T-helper 1 cell treated with Interleukin-12 subunit alpha and Interleukin-12 subunit beta and Interleukin-4 antibody, amounts not matched to agents 30 μg/mL and 1 μg/mL, for 36 hours (primary cell): ENCODE results near the gene STARD5.
"Not testable (repeated sequence)": the region's sequence is repeated elsewhere in the genome, so short reads cannot be mapped to it uniquely, and the experiment has no call there.

ENCODE experiments used
- H3K27ac Mint-ChIP-seq: one replicate; pipeline ENCODE4 v1.8.0; 2021; ENCODE audit warnings: mild to moderate bottlenecking, mixed read lengths
- H3K27me3 Mint-ChIP-seq: one replicate; pipeline ENCODE4 v1.8.0; 2021; ENCODE audit warnings: low read depth, mixed read lengths
- H3K36me3 Mint-ChIP-seq: one replicate; pipeline ENCODE4 v1.8.0; 2021; ENCODE audit warnings: low read depth, mixed read lengths
- H3K4me1 Mint-ChIP-seq: one replicate; pipeline ENCODE4 v1.8.0; 2021; ENCODE audit warnings: low read depth, mixed read lengths
- H3K4me3 Mint-ChIP-seq: one replicate; pipeline ENCODE4 v1.8.0; 2021; ENCODE audit warnings: mild to moderate bottlenecking, moderate library complexity, mixed read lengths
- H3K9me3 Mint-ChIP-seq: one replicate; pipeline ENCODE4 v1.8.0; 2021; ENCODE audit warnings: mixed read lengths

The STARD5 gene

DNA sequence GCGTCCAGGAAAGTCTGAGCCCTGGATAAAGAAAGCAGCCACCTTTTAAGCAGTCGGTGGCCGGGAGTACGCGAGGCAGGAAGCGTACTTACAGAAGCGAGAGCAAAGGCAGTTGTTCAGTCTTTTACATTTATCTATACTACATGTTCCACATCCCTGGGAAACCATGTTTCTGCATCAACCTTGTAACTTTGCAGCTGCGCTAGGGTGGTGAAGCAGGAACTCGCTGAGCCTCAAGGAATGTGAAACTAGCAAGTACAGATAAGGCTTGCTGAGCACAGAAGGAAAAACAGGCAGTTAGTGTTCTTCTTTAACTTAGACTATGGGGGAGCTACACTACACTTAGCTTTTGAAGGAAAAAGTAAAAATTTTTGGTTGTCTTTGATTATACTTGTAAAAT lies 7.2 kb upstream of the STARD5 start:
- not testable (repeated sequence) for H3K9me3 Mint-ChIP-seq, H3K36me3 Mint-ChIP-seq, H3K27me3 Mint-ChIP-seq, H3K27ac Mint-ChIP-seq, H3K4me1 Mint-ChIP-seq, H3K4me3 Mint-ChIP-seq

- no peaks in the 10 kb centered on the region for H3K27me3 Mint-ChIP-seq
- H3K9me3 Mint-ChIP-seq = no peaks in the 10 kb centered on the region
- no peak overlapping the region for H3K27ac Mint-ChIP-seq
- no peak overlapping the region for H3K4me3 Mint-ChIP-seq
- H3K4me1 Mint-ChIP-seq = peaks cover 5% of the 10 kb centered on the region
- no peaks in the 10 kb centered on the region for H3K36me3 Mint-ChIP-seq
These were observed 6.6 kb upstream of the STARD5 start for GRCh38 chr15:81330366-81331090.

GRCh38 chr15:81329446-81329845 lies 5.5 kb upstream of the STARD5 start:
- Mint-ChIP-seq H3K36me3 (no peaks in the 10 kb centered on the region), H3K4me1 (peaks cover 10% of the 10 kb centered on the region)

GRCh38 chr15:81327516-81327915 lies 3.6 kb upstream of the STARD5 start:
- Mint-ChIP-seq H3K27me3 (no peaks in the 10 kb centered on the region), H3K4me3 (no peak overlapping the region), H3K4me1 (peaks cover 20% of the 10 kb centered on the region), H3K36me3 (no peaks in the 10 kb centered on the region), H3K9me3 (no peaks in the 10 kb centered on the region), H3K27ac (no peak overlapping the region)

More at GRCh38 chr15:81329446-81329845, 5.5 kb upstream of the STARD5 start:
- no peak overlapping the region for H3K4me3 Mint-ChIP-seq
- no peaks in the 10 kb centered on the region for H3K27me3 Mint-ChIP-seq
- no peaks in the 10 kb centered on the region for H3K9me3 Mint-ChIP-seq
- no peak overlapping the region for H3K27ac Mint-ChIP-seq

GRCh38 chr15:81326466-81327212 lies 2.7 kb upstream of the STARD5 start:
- no peak overlapping the region for H3K27ac Mint-ChIP-seq
- no peaks in the 10 kb centered on the region for H3K36me3 Mint-ChIP-seq
- peaks cover 26% of the 10 kb centered on the region for H3K4me1 Mint-ChIP-seq
- no peaks in the 10 kb centered on the region for H3K27me3 Mint-ChIP-seq
- H3K9me3 Mint-ChIP-seq = no peaks in the 10 kb centered on the region
- no peak overlapping the region for H3K4me3 Mint-ChIP-seq

DNA sequence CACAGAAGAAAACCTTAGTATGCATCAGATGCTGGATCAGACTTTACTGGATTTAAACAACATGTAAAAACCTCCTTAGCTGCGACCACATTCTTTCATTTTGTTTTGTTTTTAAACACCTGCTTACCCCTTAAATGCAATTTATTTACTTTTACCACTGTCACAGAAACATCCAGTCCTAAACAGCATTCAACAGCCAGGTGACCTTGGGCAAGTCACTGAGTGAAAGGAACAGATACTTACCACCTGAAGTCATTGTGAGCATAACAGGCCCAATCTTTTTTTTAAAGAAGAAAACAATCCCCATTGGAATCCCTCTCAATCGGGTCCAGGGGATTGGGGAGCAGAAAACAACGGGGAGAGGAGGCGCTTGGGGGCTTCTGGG lies 390 bp downstream of the STARD5 start:
- Mint-ChIP-seq H3K9me3 (no peaks in the 10 kb centered on the region), H3K36me3 (peaks cover 5% of the 10 kb centered on the region), H3K27ac (peak overlapping the region; percentile 88), H3K27me3 (no peaks in the 10 kb centered on the region), H3K4me1 (peaks cover 22% of the 10 kb centered on the region), H3K4me3 (peak overlapping the region; percentile 98)

GRCh38 chr15:81322676-81323253 lies 1.2 kb downstream of the STARD5 start:
- peaks cover 6% of the 10 kb centered on the region for H3K36me3 Mint-ChIP-seq
- H3K9me3 Mint-ChIP-seq = no peaks in the 10 kb centered on the region
- peak overlapping the region; percentile 73 for H3K4me3 Mint-ChIP-seq
- peak overlapping the region; percentile 43 for H3K27ac Mint-ChIP-seq
- peaks cover 22% of the 10 kb centered on the region for H3K4me1 Mint-ChIP-seq
- H3K27me3 Mint-ChIP-seq = no peaks in the 10 kb centered on the region

- H3K36me3 Mint-ChIP-seq = peaks cover 6% of the 10 kb centered on the region
- H3K27me3 Mint-ChIP-seq = no peaks in the 10 kb centered on the region
- H3K4me1 Mint-ChIP-seq = peaks cover 22% of the 10 kb centered on the region
- H3K9me3 Mint-ChIP-seq = no peaks in the 10 kb centered on the region
- no peak overlapping the region for H3K4me3 Mint-ChIP-seq
- no peak overlapping the region for H3K27ac Mint-ChIP-seq
These were observed 2.3 kb downstream of the STARD5 start for GRCh38 chr15:81321667-81322066.

DNA sequence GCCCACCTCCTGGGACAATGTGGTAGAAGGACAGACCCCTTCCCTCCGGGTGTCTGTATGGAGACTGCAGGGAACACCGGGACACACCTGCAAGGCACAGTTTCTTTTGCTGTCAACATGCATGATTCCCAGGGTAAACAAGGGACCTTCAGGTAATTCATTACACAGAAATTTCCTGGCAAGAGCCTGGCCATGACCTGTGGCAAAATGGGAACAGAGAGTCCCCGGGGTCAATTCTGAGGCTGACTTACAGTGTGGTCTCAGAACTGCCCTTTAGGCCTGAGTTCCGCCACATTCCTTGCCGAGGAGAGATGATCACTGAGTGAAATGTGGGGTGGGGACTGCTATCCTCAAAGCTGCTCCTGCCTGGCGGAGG lies 6.3 kb downstream of the STARD5 start:
- H3K9me3 Mint-ChIP-seq = no peaks in the 10 kb centered on the region
- H3K36me3 Mint-ChIP-seq = peaks cover 20% of the 10 kb centered on the region
- H3K4me1 Mint-ChIP-seq = peaks cover 22% of the 10 kb centered on the region
- no peaks in the 10 kb centered on the region for H3K27me3 Mint-ChIP-seq
- H3K27ac Mint-ChIP-seq = no peak overlapping the region
- H3K4me3 Mint-ChIP-seq = no peak overlapping the region

DNA sequence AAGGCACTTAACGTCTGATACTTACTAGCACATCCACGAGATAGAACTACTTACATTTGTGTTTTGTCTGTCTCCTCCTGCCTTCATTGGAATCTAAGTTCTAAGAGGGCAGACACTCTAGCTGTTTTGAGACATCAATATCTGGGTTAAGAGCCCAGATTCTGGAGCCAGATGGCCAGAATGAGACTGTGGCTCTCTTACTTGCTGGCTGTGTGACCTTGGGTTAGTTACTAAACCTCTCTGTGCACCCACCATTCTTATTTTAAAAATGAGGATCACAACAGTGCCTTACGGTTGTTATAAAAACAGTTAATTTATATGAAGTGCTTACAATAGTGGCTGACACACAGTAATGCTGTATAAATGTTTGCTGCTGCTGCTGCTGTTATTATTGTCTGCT lies 7.7 kb downstream of the STARD5 start:
- Mint-ChIP-seq H3K4me3 (no peak overlapping the region), H3K36me3 (peaks cover 34% of the 10 kb centered on the region), H3K27ac (peak overlapping the region; percentile 49)

DNA sequence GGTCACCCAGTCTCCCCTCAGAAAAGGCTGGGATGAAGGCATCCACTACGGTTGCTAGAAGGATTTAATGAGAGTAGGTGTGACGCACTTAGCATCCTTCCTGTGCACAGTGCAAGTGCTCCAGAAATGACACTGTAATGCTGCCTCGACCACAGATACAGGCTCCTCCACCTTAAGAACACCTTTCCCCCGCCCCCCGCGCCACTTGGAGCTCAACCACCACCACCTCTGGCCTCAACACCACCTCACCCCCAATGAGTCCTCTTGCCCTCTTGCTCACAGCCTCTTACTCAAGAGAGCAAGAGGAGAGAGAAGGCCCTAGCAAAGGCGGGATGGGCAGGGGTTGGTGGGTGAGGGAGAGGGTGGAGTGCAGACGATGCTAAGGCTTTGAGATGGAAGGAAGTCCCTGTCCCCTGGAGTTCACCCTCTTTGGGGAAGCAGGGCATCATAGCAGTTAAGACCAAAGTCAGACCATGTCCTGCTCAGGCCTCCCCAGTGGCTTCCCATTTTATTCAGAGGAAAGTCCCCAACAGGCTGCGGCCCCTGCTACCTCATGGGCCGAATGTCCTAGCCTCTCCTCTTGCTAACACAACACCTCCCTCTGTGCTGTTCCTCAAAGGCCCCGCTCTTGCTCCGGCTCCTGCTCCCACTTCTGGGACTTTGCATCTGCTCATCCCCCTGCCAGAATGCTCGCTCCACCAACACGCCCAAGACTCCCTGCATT lies 8.3 kb downstream of the STARD5 start:
- no peaks in the 10 kb centered on the region for H3K27me3 Mint-ChIP-seq
- H3K27ac Mint-ChIP-seq = peak overlapping the region; percentile 49
- peaks cover 35% of the 10 kb centered on the region for H3K36me3 Mint-ChIP-seq
- no peak overlapping the region for H3K4me3 Mint-ChIP-seq
- H3K9me3 Mint-ChIP-seq = no peaks in the 10 kb centered on the region
- peaks cover 31% of the 10 kb centered on the region for H3K4me1 Mint-ChIP-seq

More for the DNA sequence above, 7.7 kb downstream of the STARD5 start:
- Mint-ChIP-seq H3K4me1 (peaks cover 27% of the 10 kb centered on the region), H3K27me3 (no peaks in the 10 kb centered on the region), H3K9me3 (no peaks in the 10 kb centered on the region)

DNA sequence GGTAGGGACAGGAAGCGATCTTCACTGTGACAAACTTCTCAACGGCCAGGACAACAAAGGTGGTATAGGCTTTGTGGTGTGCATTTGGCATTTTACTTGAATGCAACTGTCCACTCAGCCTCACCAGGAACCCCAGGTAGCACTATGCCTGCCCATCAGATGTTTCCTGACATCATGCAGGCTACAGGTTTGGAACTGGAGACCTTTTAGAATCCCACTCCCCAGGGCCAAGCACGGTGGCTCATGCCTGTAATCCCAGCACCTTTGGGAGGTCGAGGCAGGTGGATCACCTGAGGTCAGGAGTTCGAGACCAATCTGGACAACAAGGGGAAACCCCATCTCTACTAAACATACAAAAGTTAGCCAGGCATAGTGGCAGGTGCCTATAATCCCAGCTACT lies 9.6 kb downstream of the STARD5 start:
- Mint-ChIP-seq H3K4me3 (no peak overlapping the region), H3K27ac (no peak overlapping the region), H3K36me3 (peaks cover 45% of the 10 kb centered on the region), H3K27me3 (no peaks in the 10 kb centered on the region), H3K9me3 (no peaks in the 10 kb centered on the region), H3K4me1 (peaks cover 34% of the 10 kb centered on the region)

- H3K4me3 Mint-ChIP-seq = no peak overlapping the region
These were observed 10.3 kb downstream of the STARD5 start for GRCh38 chr15:81313686-81314085.

DNA sequence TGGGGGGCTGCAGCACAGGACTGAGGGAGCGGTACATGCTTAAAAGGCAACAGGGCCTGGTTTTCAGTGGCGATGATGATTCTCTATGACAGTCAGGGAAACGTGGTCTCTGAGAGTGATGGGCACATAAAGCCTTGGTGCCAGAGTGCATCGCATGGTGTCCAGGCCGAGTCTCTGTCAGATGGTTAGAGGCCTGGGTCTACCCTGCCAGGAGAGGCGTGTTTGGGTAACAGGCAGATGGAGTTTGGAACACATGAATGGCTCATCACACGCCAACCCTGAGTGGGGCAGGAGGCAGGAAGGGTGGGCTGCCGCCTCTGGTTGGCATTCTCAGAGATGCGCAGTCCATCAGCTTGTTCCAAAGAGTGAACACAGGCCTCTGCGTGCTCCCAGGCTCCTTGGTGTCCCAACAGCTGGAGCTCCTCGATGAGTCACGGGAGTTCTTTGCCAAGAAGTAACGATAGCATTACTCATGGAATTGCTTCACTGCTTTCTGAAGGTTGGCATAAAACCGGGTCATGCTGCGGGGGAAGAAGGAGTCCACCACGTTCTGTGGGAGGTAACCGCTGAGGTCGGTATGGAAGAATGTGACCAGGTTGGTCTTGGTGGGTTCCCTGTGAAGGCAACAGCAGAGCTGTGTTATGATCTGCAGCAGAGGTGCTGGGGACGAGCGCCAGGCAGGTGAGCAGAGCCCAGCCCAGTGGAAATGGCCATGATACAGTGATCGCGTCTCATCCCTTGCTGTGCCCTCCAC lies 11.0 kb downstream of the STARD5 start:
- H3K4me1 Mint-ChIP-seq = peaks cover 39% of the 10 kb centered on the region
- peak overlapping the region; percentile 52 for H3K27ac Mint-ChIP-seq
- no peaks in the 10 kb centered on the region for H3K27me3 Mint-ChIP-seq
- no peak overlapping the region for H3K4me3 Mint-ChIP-seq
- peaks cover 56% of the 10 kb centered on the region for H3K36me3 Mint-ChIP-seq
- H3K9me3 Mint-ChIP-seq = no peaks in the 10 kb centered on the region

More at GRCh38 chr15:81313686-81314085, 10.3 kb downstream of the STARD5 start:
- no peaks in the 10 kb centered on the region for H3K9me3 Mint-ChIP-seq
- H3K27ac Mint-ChIP-seq = no peak overlapping the region
- peaks cover 51% of the 10 kb centered on the region for H3K36me3 Mint-ChIP-seq
- peaks cover 38% of the 10 kb centered on the region for H3K4me1 Mint-ChIP-seq
- H3K27me3 Mint-ChIP-seq = no peaks in the 10 kb centered on the region
